Activated CD8-positive, alpha-beta T cell treated with anti-CD3 and anti-CD28 coated beads for 36 hours (primary cell): Measurements from ENCODE around the gene GPR176. TPM values are rescaled to one million over a fixed set of nuclear protein-coding genes. Genes with fewer than 3 reads are reported as not detected.
"Not testable (repeated sequence)": the region's sequence is repeated elsewhere in the genome, so short reads cannot be mapped to it uniquely, and the experiment has no call there.

Experiments used
- ATAC-seq: fragments of 200-7000 bp; cut with Tn5 transposase; one replicate; pipeline ENCODE4 v1.10.0; 2021; ENCODE audit warnings: mild to moderate bottlenecking, moderate library complexity
- CTCF ChIA-PET: fragments of 350-600 bp; sonication (Branson Sonifier 250); formaldehyde crosslinking; loops from one replicate; lab custom pipeline; 2021; ENCODE audit warnings: antibody characterized with exemption; lab: Charles Lee
- POLR2A ChIA-PET: fragments of 350-600 bp; sonication (Branson Sonifier 250); formaldehyde crosslinking; loops from one replicate; lab custom pipeline; 2021; ENCODE audit warnings: antibody characterized with exemption; lab: Charles Lee
- DNase-seq: peaks from one replicate; pipeline ENCODE4 v3.0.0-alpha.2; 2020
- H3K27ac Mint-ChIP-seq: one replicate; pipeline ENCODE4 v1.8.0; 2021; ENCODE audit warnings: mild to moderate bottlenecking, mixed read lengths
- H3K27me3 Mint-ChIP-seq: one replicate; pipeline ENCODE4 v1.8.0; 2021; ENCODE audit warnings: mixed read lengths
- H3K36me3 Mint-ChIP-seq: one replicate; pipeline ENCODE4 v1.8.0; 2021; ENCODE audit warnings: low read depth, mixed read lengths
- H3K4me1 Mint-ChIP-seq: one replicate; pipeline ENCODE4 v1.8.0; 2021; ENCODE audit warnings: low read depth, mixed read lengths
- H3K4me3 Mint-ChIP-seq: one replicate; pipeline ENCODE4 v1.8.0; 2021; ENCODE audit warnings: mild to moderate bottlenecking, moderate library complexity, mixed read lengths
- H3K9me3 Mint-ChIP-seq: one replicate; pipeline ENCODE4 v1.8.0; 2021; ENCODE audit warnings: mixed read lengths
- CTCF ChIP-seq: fragments of 200-600 bp; IDR thresholded peaks from one replicate; pipeline ENCODE4 v1.8.0; 2022; ENCODE audit warnings: antibody characterized with exemption, mild to moderate bottlenecking
- intact Hi-C: fragments of 100-400 bp; cut with micrococcal nuclease; formaldehyde crosslinking; loops from one replicate; pipeline ENCODE4 v1.10.0; 2022
- total RNA-seq, 2 experiments: library from RNA; stranded (reverse); gene quantifications; one replicate each; pipeline ENCODE4 v1.2.3, GENCODE V29; 2021

GPR176 gene
- total RNA-seq, 2 experiments from 2014 or later: 0.13 to 0.16 TPM

DNA sequence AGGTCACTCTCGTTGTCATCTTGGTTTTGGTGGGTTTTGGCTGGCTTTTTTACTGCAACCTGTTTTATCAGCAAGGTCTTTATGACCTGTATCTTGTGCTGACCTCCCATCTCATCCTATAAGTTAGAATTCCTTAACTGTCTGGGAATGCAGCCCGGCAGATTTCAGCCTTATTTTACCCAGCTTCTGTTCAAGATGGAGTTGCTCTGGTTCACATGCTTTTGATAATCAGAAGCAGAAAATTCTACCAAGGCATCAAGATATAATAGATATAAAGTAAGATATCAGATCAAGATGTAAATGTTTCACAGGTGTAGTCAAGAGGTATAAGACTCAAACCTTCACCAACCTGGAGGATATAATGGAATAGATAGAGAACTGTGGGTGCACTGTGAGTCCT, 16.0 kb downstream of the GPR176 start:
- ChIA-PET POLR2A (no interaction called here), CTCF (no interaction called here)
- H3K4me1 Mint-ChIP-seq: no peaks in the 10 kb centered on the region
- DNase-seq (no peak), ATAC-seq (no peak)
- intact Hi-C loops: no loop called here
- H3K27me3 Mint-ChIP-seq: peaks cover 9% of the 10 kb centered on the region
- no peak overlapping the region for H3K4me3 Mint-ChIP-seq
- no peaks in the 10 kb centered on the region for H3K36me3 Mint-ChIP-seq
- no peaks in the 10 kb centered on the region for H3K9me3 Mint-ChIP-seq
- no peak overlapping the region for H3K27ac Mint-ChIP-seq
- no peak for TF ChIP-seq CTCF

DNA sequence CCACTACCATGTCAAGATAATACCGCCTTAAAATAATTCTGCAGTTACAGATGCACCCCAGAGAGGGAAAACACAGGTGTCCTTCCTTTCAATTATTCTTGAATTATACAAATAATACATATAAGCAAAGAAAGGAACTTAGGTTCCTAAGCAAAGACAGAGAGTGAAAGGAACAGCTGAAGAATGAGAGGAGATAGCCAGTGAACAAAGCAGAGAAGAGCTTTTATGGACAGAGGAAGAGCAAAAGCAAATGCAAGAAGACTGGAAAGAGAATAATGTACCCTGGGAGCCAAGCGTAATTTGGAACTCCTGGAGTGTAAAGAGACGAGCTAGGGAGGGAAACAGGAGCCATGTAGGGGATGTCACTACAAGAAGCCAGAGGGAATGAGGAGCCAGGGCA, 21.7 kb downstream of the GPR176 start:
- Mint-ChIP-seq H3K27ac (no peak overlapping the region), H3K4me1 (no peaks in the 10 kb centered on the region), H3K27me3 (peaks cover 15% of the 10 kb centered on the region), H3K4me3 (no peak overlapping the region), H3K36me3 (no peaks in the 10 kb centered on the region), H3K9me3 (no peaks in the 10 kb centered on the region)
- POLR2A ChIA-PET: no interaction called here
- ATAC-seq (no peak), DNase-seq (no peak)
- no peak for TF ChIP-seq CTCF
- intact Hi-C loops: no loop called here
- CTCF ChIA-PET: no interaction called here

DNA sequence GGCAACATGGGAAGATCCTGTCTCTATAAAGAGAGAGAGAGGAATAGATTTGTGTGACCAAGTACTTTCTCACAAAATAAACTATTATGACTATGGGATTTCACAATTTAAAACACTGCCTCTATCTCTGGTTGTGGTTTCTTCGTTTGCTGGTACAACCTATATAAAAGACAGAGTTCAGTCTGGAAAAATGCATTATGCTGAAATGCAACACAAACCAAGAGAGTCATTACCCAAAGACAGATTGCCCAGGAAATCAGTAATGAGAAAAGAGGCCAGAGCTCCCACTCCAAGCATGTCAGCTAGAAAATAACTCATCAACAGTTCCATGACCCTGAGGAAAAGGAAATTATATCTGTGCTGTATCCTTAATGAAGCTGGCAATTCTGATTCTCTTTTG, 23.2 kb downstream of the GPR176 start:
- POLR2A ChIA-PET: no interaction called here
- DNase-seq (no peak), ATAC-seq (no peak)
- CTCF ChIA-PET: no interaction called here
- intact Hi-C loops: no loop called here
- Mint-ChIP-seq H3K27ac (no peak overlapping the region), H3K9me3 (no peaks in the 10 kb centered on the region), H3K4me1 (no peaks in the 10 kb centered on the region), H3K36me3 (no peaks in the 10 kb centered on the region), H3K4me3 (no peak overlapping the region), H3K27me3 (peaks cover 15% of the 10 kb centered on the region)
- no peak for TF ChIP-seq CTCF

GRCh38 chr15:39896101-39896500, 24.0 kb downstream of the GPR176 start:
- POLR2A ChIA-PET: no interaction called here
- CTCF ChIA-PET: interaction anchor here (0.7 to 1.2 kb wide), 2 partner anchors 9 to 224 kb away, joined by 3 read pairs; no protein-coding TSS in a partner anchor
- no peak for DNase-seq
- Mint-ChIP-seq H3K36me3 (no peaks in the 10 kb centered on the region), H3K4me1 (no peaks in the 10 kb centered on the region), H3K9me3 (no peaks in the 10 kb centered on the region), H3K4me3 (no peak overlapping the region), H3K27me3 (peaks cover 12% of the 10 kb centered on the region), H3K27ac (no peak overlapping the region)
- no peak for TF ChIP-seq CTCF
- intact Hi-C loops: no loop called here
- no peak for ATAC-seq

GRCh38 chr15:39893051-39893450, 27.0 kb downstream of the GPR176 start:
- CTCF ChIA-PET, intact Hi-C loops, H3K27me3 Mint-ChIP-seq, H3K27ac Mint-ChIP-seq, DNase-seq, H3K9me3 Mint-ChIP-seq, H3K36me3 Mint-ChIP-seq, H3K4me1 Mint-ChIP-seq, ATAC-seq, H3K4me3 Mint-ChIP-seq: not testable (repeated sequence)
- POLR2A ChIA-PET: interaction anchor here (0.7 kb wide), 1 partner anchor 501 kb away, joined by 4 read pairs; no protein-coding TSS in a partner anchor

DNA sequence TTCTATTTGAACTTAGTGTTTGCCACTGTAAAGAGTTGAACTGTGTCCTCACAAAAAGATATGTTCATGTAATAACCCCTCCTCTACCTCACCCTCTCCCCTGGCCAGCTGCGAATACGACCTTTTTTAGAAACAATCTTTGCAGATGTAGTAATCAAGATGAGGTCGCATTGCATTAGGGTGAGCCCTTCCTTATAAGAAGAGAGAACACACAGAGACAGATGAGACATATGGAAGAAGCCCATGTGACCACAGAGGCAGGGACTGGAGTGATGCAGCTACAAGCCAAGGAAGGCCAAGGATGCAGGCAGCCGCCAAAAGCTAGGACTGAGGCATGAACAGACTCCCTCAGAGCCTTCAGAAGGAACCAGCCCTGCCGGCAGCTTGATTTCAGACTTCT, 27.6 kb downstream of the GPR176 start:
- POLR2A ChIA-PET: interaction anchor here (0.7 kb wide), 1 partner anchor 502 kb away, joined by 4 read pairs; no protein-coding TSS in a partner anchor
- no peaks in the 10 kb centered on the region for H3K4me1 Mint-ChIP-seq

More for the DNA sequence above, 27.6 kb downstream of the GPR176 start:
- Mint-ChIP-seq H3K27me3 (peaks cover 1% of the 10 kb centered on the region), H3K36me3 (no peaks in the 10 kb centered on the region), H3K27ac (no peak overlapping the region), H3K9me3 (no peaks in the 10 kb centered on the region), H3K4me3 (no peak overlapping the region)
- DNase-seq: no peak
- CTCF ChIA-PET: interaction anchor here (1.4 kb wide), 2 partner anchors 135 to 207 kb away, joined by 3 read pairs; no protein-coding TSS in a partner anchor
- no peak for ATAC-seq
- intact Hi-C loops: no loop called here
- TF ChIP-seq CTCF: no peak
